ENCODE measurements around the gene MAP2. TPM values are rescaled to one million over a fixed set of nuclear protein-coding genes. Genes with fewer than 3 reads are reported as not detected.

The MAP2 gene
- total and polyA plus RNA-seq, 2 donors (not counting 1 experiment from before 2014, with no cell fraction given) = 1.8 to 3.0 TPM

- Histone ChIP-seq H3K79me2 (ENCODE audit: control insufficient read depth, insufficient read depth, low read length) (no peaks in the 10 kb centered on the region), H3K9me3 (ENCODE audit: control extremely low read depth in 1 of 3, control insufficient read depth in 2 of 3, insufficient read depth in 1 of 3, low read length in 2 of 3) (no peaks in the 10 kb centered on the region), H3K27me3 (replicated peaks in 1 of 4; ENCODE audit: control extremely low read depth in 1 of 4, control insufficient read depth in 3 of 4, insufficient read depth in 4 of 4, low read length in 3 of 4) (no peaks in the 10 kb centered on the region), H2AFZ (ENCODE audit: insufficient read depth, low read depth, low read length, poor library complexity, severe bottlenecking) (no peak overlapping the region), H3K4me2 (replicated peaks; ENCODE audit: low read depth, low read length, poor library complexity, severe bottlenecking) (no peak overlapping the region), H4K20me1 (ENCODE audit: control insufficient read depth, insufficient read depth, low read length, poor library complexity, severe bottlenecking) (no peaks in the 10 kb centered on the region), H3K36me3 (replicated peaks in 1 of 2; ENCODE audit: control extremely low read depth in 1 of 2, control insufficient read depth in 1 of 2, extremely low read depth in 1 of 2, insufficient read depth in 2 of 2, low read length in 1 of 2) (no peaks in the 10 kb centered on the region), H3K27ac (ENCODE audit: low read length in 2 of 2) (no peak overlapping the region), H3K9ac (ENCODE audit: low read length) (no peak overlapping the region), H3K4me1 (ENCODE audit: control insufficient read depth in 2 of 2, insufficient read depth in 2 of 2, low read length in 2 of 2) (no peaks in the 10 kb centered on the region), H3K4me3 (ENCODE audit: control extremely low read depth in 1 of 5, extremely low read depth in 1 of 5, insufficient read depth in 1 of 5, low read depth in 2 of 5, low read length in 4 of 5) (no peak overlapping the region)
- no peak for DNase-seq
- no peaks in the 10 kb centered on the region for H3K27me3 Mint-ChIP-seq
- no peak for ATAC-seq (ENCODE audit: low read depth)
- intact Hi-C loops (cut with micrococcal nuclease) = no loop called here
- no peak overlapping the region for H3K4me3 Mint-ChIP-seq
- TF ChIP-seq EZH2 (IDR thresholded peaks at IDR 0.05; ENCODE audit: borderline replicate concordance, insufficient read depth, low read depth, low read length, poor library complexity, severe bottlenecking) = no peak
- TF ChIP-seq CTCF (IDR thresholded peaks at IDR 0.05) = no peak
- WGBS (ENCODE audit: insufficient coverage) = 100% methylated on average over 2 of the region's 2 CpGs
- POLR2A ChIA-PET = no interaction called here
- H3K9me3 Mint-ChIP-seq (ENCODE audit: insufficient read depth) = no peaks in the 10 kb centered on the region
- H3K27ac Mint-ChIP-seq = no peak overlapping the region
- no peaks in the 10 kb centered on the region for H3K4me1 Mint-ChIP-seq
- CTCF ChIA-PET = no interaction called here
Measured at GRCh38 chr2:209470466-209470865, 46.6 kb downstream of the MAP2 start.

- Histone ChIP-seq H3K9ac (ENCODE audit: low read length) (no peak overlapping the region), H3K4me3 (ENCODE audit: control extremely low read depth in 1 of 5, extremely low read depth in 1 of 5, insufficient read depth in 1 of 5, low read depth in 2 of 5, low read length in 4 of 5) (no peak overlapping the region), H3K36me3 (replicated peaks in 1 of 2; ENCODE audit: control extremely low read depth in 1 of 2, control insufficient read depth in 1 of 2, extremely low read depth in 1 of 2, insufficient read depth in 2 of 2, low read length in 1 of 2) (no peaks in the 10 kb centered on the region), H3K9me3 (ENCODE audit: control extremely low read depth in 1 of 3, control insufficient read depth in 2 of 3, insufficient read depth in 1 of 3, low read length in 2 of 3) (no peaks in the 10 kb centered on the region), H2AFZ (ENCODE audit: insufficient read depth, low read depth, low read length, poor library complexity, severe bottlenecking) (no peak overlapping the region), H3K79me2 (ENCODE audit: control insufficient read depth, insufficient read depth, low read length) (no peaks in the 10 kb centered on the region), H3K27me3 (replicated peaks in 1 of 4; ENCODE audit: control extremely low read depth in 1 of 4, control insufficient read depth in 3 of 4, insufficient read depth in 4 of 4, low read length in 3 of 4) (no peaks in the 10 kb centered on the region), H3K27ac (ENCODE audit: low read length in 2 of 2) (no peak overlapping the region), H3K4me1 (ENCODE audit: control insufficient read depth in 2 of 2, insufficient read depth in 2 of 2, low read length in 2 of 2) (no peaks in the 10 kb centered on the region), H4K20me1 (ENCODE audit: control insufficient read depth, insufficient read depth, low read length, poor library complexity, severe bottlenecking) (no peaks in the 10 kb centered on the region), H3K4me2 (replicated peaks; ENCODE audit: low read depth, low read length, poor library complexity, severe bottlenecking) (no peak overlapping the region)
- intact Hi-C loops (cut with micrococcal nuclease) = no loop called here
- ATAC-seq (ENCODE audit: low read depth) (no peak), DNase-seq (no peak)
- ChIA-PET CTCF (no interaction called here), POLR2A (no interaction called here)
- H3K4me1 Mint-ChIP-seq = no peaks in the 10 kb centered on the region
- no peak overlapping the region for H3K4me3 Mint-ChIP-seq
- no peaks in the 10 kb centered on the region for H3K27me3 Mint-ChIP-seq
- no peaks in the 10 kb centered on the region for H3K9me3 Mint-ChIP-seq (ENCODE audit: insufficient read depth)
- TF ChIP-seq CTCF (IDR thresholded peaks at IDR 0.05) = no peak
- no peak for TF ChIP-seq EZH2 (IDR thresholded peaks at IDR 0.05; ENCODE audit: borderline replicate concordance, insufficient read depth, low read depth, low read length, poor library complexity, severe bottlenecking)
- no peak overlapping the region for H3K27ac Mint-ChIP-seq
Measured at GRCh38 chr2:209471037-209471436, 47.2 kb downstream of the MAP2 start.

All from B cell (primary cell).